HepG2 (cell line): ENCODE results near the gene ULBP2. TPM values are rescaled to one million over a fixed set of nuclear protein-coding genes. Genes with fewer than 3 reads are reported as not detected.

Source experiments
- ATAC-seq: fragments of 200-7000 bp; cut with Tn5 transposase; 3 replicates; pipeline ENCODE4 v1.9.1; 2020; ENCODE audit warnings: mild to moderate bottlenecking, moderate library complexity
- BruUV-seq: library from RNA; stranded (reverse); fragments of 400-500 nt; replicated peaks from 2 replicates; lab custom pipeline; 2021; lab: Mats Ljungman, UMichigan
- CTCF ChIA-PET: fragments of 300-600 bp; formaldehyde crosslinking; extraction: SDS; loops from one replicate; lab custom pipeline; 2021; ENCODE audit warnings: low total read pairs, inconsistent platforms, low intra/inter-chr PET ratio; lab: Yijun Ruan, JAX
- POLR2A ChIA-PET: fragments of 350-600 bp; sonication (Branson Sonifier 250); formaldehyde crosslinking; loops from one replicate; lab custom pipeline; 2020; ENCODE audit warnings: antibody characterized with exemption, inconsistent platforms; lab: Yijun Ruan, JAX
- DNase-seq: peaks from one replicate; pipeline ENCODE4 v3.0.0-alpha.2; 2015; ENCODE audit warnings: low spot score
- FAIRE-seq: peaks from 3 replicates; lab custom pipeline; 2011; peaks lifted over from hg19 to GRCh38; lab: Jason Lieb, UNC
- H2AFZ ChIP-seq: one replicate; pipeline ENCODE4 v1.6.1; 2011; ENCODE audit warnings: low read length, inconsistent platforms
- H3K27ac ChIP-seq: fragments of 300-600 bp; 3 replicates; pipeline ENCODE4 v1.8.0; 2011; ENCODE audit warnings: mixed run types, mild to moderate bottlenecking, mixed read lengths, low read length, inconsistent platforms; ENCODE audit not compliant: insufficient read depth; ENCODE audit errors: extremely low read length
- H3K27me3 ChIP-seq, 2 experiments: fragments of 200-600 bp in 1 of 2; 2 replicates in 1 of 2; 3 replicates in 1 of 2; pipeline versions ENCODE4 v1.6.0 to v1.8.0; 2011; ENCODE audit warnings: low read length in 2 of 2, mild to moderate bottlenecking in 2 of 2, moderate library complexity in 2 of 2, inconsistent platforms in 1 of 2; ENCODE audit not compliant: insufficient read depth in 2 of 2, control insufficient read depth in 1 of 2
- H3K36me3 ChIP-seq, 2 experiments: fragments of 200-600 bp in 1 of 2; replicated peaks in 1 of 2; 2 replicates in 1 of 2; 3 replicates in 1 of 2; pipeline versions ENCODE4 v1.5.1 to v1.8.0; 2011; ENCODE audit warnings: low read length in 2 of 2, inconsistent platforms in 1 of 2; ENCODE audit not compliant: insufficient read depth in 2 of 2, control insufficient read depth in 1 of 2
- H3K4me1 ChIP-seq: 2 replicates; pipeline ENCODE4 v1.5.1; 2012; ENCODE audit warnings: low read length, inconsistent platforms; ENCODE audit not compliant: insufficient read depth
- H3K4me2 ChIP-seq: 2 replicates; pipeline ENCODE4 v1.6.0; 2011; ENCODE audit warnings: low read depth, low read length, inconsistent platforms
- H3K4me3 ChIP-seq, 3 experiments: fragments of 200-600 bp in 1 of 3; sonication (generic), shearing (Covaris generic) in 1 of 3; replicated peaks in 1 of 3; 2 replicates each; pipeline ENCODE4 v1.5.1; 2011 to 2016; ENCODE audit warnings: low read length in 3 of 3, inconsistent platforms in 2 of 3, low read depth in 2 of 3, mild to moderate bottlenecking in 2 of 3, control low read depth in 1 of 3, mixed read lengths in 1 of 3; ENCODE audit not compliant: insufficient read depth in 1 of 3
- H3K79me2 ChIP-seq: one replicate; pipeline ENCODE4 v1.6.1; 2011; ENCODE audit warnings: low read length, inconsistent platforms; ENCODE audit not compliant: insufficient read depth
- H3K9ac ChIP-seq: 2 replicates; pipeline ENCODE4 v1.6.0; 2011; ENCODE audit warnings: mild to moderate bottlenecking, low read depth, low read length, inconsistent platforms; ENCODE audit not compliant: insufficient read depth
- H3K9me3 ChIP-seq: 2 replicates; pipeline ENCODE4 v1.5.1; 2012; ENCODE audit warnings: mild to moderate bottlenecking, low read length
- H4K20me1 ChIP-seq: 2 replicates; pipeline ENCODE4 v1.6.0; 2011; ENCODE audit warnings: inconsistent platforms, mild to moderate bottlenecking, low read length, moderate library complexity; ENCODE audit not compliant: insufficient read depth
- CBX1 ChIP-seq: IDR thresholded peaks from one replicate; pipeline ENCODE4 v1.6.1; 2016; ENCODE audit warnings: antibody characterized with exemption, low read depth
- CENPT ChIP-seq: sonication (generic); formaldehyde crosslinking; IDR thresholded peaks from 2 replicates; pipeline ENCODE4 v1.8.0; 2022; ENCODE audit warnings: low read depth, mild to moderate bottlenecking, moderate library complexity, missing genetic modification reagents
- FOSL2 ChIP-seq: sonication (generic); formaldehyde crosslinking; IDR thresholded peaks from 2 replicates; pipeline ENCODE4 v1.4.0; 2020; ENCODE audit warnings: missing genetic modification reagents
- MTA1 ChIP-seq: sonication (generic); formaldehyde crosslinking; IDR thresholded peaks from 2 replicates; pipeline ENCODE4 v1.4.0; 2020; ENCODE audit warnings: missing genetic modification reagents, mild to moderate bottlenecking, borderline replicate concordance
- PPARG ChIP-seq: conservative IDR thresholded peaks from 2 replicates; pipeline ENCODE4 v1.6.1; 2016; ENCODE audit warnings: missing biosample characterization, missing genetic modification reagents
- PTBP1 ChIP-seq: fragments of 200-400 bp; formaldehyde crosslinking; IDR thresholded peaks from 2 replicates; pipeline ENCODE4 v1.6.1; 2018; ENCODE audit warnings: low read length, low read depth; ENCODE audit not compliant: poor library complexity, severe bottlenecking
- RELA ChIP-seq: sonication (generic); formaldehyde crosslinking; IDR thresholded peaks from 2 replicates; pipeline ENCODE4 v1.4.0; 2020; ENCODE audit warnings: missing genetic modification reagents
- RFXANK ChIP-seq: IDR thresholded peaks from 2 replicates; pipeline ENCODE4 v1.6.1; 2016
- ZNF143 ChIP-seq: sonication (generic); formaldehyde crosslinking; IDR thresholded peaks from 2 replicates; pipeline ENCODE4 v1.4.0; 2020; ENCODE audit warnings: missing genetic modification reagents
- ZNF282 ChIP-seq: fragments of 450-650 bp; IDR thresholded peaks from 2 replicates; pipeline ENCODE4 v1.6.1; 2018; ENCODE audit not compliant: partially characterized antibody
- ZNF598 ChIP-seq: sonication (generic); formaldehyde crosslinking; IDR thresholded peaks from 2 replicates; pipeline ENCODE4 v1.5.1; 2020; ENCODE audit warnings: mild to moderate bottlenecking, missing genetic modification reagents, borderline replicate concordance
- WGBS: methylation state at CpG from one replicate; pipeline ENCODE4 v1.1.6; 2017; ENCODE audit warnings: low lambda C conversion rate; 5-methylcytosine and 5-hydroxymethylcytosine counted together
- in situ Hi-C: cut with HindIII; loops from 2 replicates; pipeline ENCODE4 v1.10.0; 2017; ENCODE audit warnings: low pct_unique_long_range_greater_than_20kb; ENCODE audit not compliant: extremely low pct_ligation_motif_present
- intact Hi-C: fragments of 100-400 bp; cut with micrococcal nuclease; formaldehyde crosslinking; loops from one replicate; pipeline ENCODE4 v1.10.0; 2022; ENCODE audit not compliant: unreplicated experiment
- polyA plus RNA-seq, 8 experiments: library from polyadenylated mRNA; depleted of rRNA in 3 of 8; stranded (reverse) in 7 of 8; unstranded in 1 of 8; fragments of >200 nt; fragmentation: Illumina TruSeq in 4 of 8; extraction: Trizol in 4 of 8; gene quantifications; 2 replicates each; pipeline versions ENCODE4 v1.2.1 to v1.2.3, GENCODE V29; 2011 to 2016; ENCODE audit warnings: low read depth in 4 of 8, missing spikeins in 1 of 8, mixed read lengths in 1 of 8; ENCODE audit not compliant: insufficient read depth in 1 of 8
- total RNA-seq, 5 experiments: library from RNA; depleted of rRNA; stranded (reverse); fragments of >200 nt; fragmentation: Illumina TruSeq; extraction: Trizol; gene quantifications; 2 replicates each; pipeline ENCODE4 v1.2.3, GENCODE V29; 2016; ENCODE audit warnings: low read depth in 1 of 5
- TF ChIP-seq, protein P1 (sequence below): sonication (generic); formaldehyde crosslinking; IDR thresholded peaks from 2 replicates; pipeline ENCODE4 v1.9.0; 2021; ENCODE audit warnings: missing genetic modification reagents, borderline replicate concordance
- TF ChIP-seq, protein P2 (sequence below): sonication (generic); formaldehyde crosslinking; IDR thresholded peaks from 2 replicates; pipeline ENCODE4 v1.9.0; 2022; ENCODE audit warnings: low read depth, missing genetic modification reagents
- TF ChIP-seq, protein P3 (sequence below): IDR thresholded peaks from 2 replicates; pipeline ENCODE4 v1.6.1; 2012; ENCODE audit warnings: low read depth, low read length, improper control_type of control experiment

ULBP2 gene
- total and polyA plus RNA-seq, 2 of the 13 experiments (the other 11 are each of a cell fraction or from before 2014, with no cell fraction given) = not detected

DNA sequence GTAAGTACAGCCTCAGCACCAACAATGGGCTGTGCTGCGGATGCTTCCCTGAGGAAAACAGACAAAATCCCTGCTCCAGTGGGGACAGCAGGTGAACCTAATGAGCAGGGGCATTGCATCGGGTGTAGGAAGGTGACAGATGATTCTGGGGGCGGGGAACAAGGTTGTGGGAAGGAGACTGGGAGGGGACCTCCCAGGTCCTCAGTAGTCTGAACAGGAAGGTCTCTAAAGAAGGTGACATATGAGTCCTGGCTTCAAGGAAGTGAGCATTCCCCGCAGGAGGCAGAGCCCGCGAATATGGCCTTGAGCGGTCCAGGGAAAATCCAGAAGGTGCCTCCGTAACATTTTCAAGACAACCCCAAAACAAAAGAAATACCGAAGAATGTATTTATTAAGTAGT lies 41.3 kb downstream of the ULBP2 start:
- in situ Hi-C loops = no loop called here
- BruUV-seq = no TSS peak
- DNase-seq (no peak), FAIRE-seq (no peak), ATAC-seq (no peak)
- Histone ChIP-seq H3K4me3 (no peak overlapping the region), H2AFZ (no peak overlapping the region), H3K27ac (no peak overlapping the region), H3K4me1 (no peaks in the 10 kb centered on the region), H3K4me2 (no peak overlapping the region), H3K79me2 (no peaks in the 10 kb centered on the region), H3K9ac (no peak overlapping the region), H3K36me3 (no peaks in the 10 kb centered on the region), H3K9me3 (no peaks in the 10 kb centered on the region), H3K27me3 (peaks cover 2 to 56% of the 10 kb centered on the region in 2 experiments; a peak in 4 of 5 replicates), H4K20me1 (no peaks in the 10 kb centered on the region)
- ChIA-PET POLR2A (no interaction called here), CTCF (no interaction called here)
- TF ChIP-seq PTBP1 = no peak
- no peak for TF ChIP-seq ZNF282
- TF ChIP-seq, protein P1, sequence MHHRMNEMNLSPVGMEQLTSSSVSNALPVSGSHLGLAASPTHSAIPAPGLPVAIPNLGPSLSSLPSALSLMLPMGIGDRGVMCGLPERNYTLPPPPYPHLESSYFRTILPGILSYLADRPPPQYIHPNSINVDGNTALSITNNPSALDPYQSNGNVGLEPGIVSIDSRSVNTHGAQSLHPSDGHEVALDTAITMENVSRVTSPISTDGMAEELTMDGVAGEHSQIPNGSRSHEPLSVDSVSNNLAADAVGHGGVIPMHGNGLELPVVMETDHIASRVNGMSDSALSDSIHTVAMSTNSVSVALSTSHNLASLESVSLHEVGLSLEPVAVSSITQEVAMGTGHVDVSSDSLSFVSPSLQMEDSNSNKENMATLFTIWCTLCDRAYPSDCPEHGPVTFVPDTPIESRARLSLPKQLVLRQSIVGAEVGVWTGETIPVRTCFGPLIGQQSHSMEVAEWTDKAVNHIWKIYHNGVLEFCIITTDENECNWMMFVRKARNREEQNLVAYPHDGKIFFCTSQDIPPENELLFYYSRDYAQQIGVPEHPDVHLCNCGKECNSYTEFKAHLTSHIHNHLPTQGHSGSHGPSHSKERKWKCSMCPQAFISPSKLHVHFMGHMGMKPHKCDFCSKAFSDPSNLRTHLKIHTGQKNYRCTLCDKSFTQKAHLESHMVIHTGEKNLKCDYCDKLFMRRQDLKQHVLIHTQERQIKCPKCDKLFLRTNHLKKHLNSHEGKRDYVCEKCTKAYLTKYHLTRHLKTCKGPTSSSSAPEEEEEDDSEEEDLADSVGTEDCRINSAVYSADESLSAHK (CRISPR knock-in tag) = no peak
- no peak for TF ChIP-seq RELA (CRISPR knock-in tag)
- TF ChIP-seq ZNF143 (CRISPR knock-in tag) = no peak
- no peak for TF ChIP-seq ZNF598 (CRISPR knock-in tag)
- TF ChIP-seq CENPT = no peak
- TF ChIP-seq FOSL2 (CRISPR knock-in tag) = no peak
- TF ChIP-seq RFXANK (CRISPR knock-in tag) = no peak
- no peak for TF ChIP-seq MTA1 (CRISPR knock-in tag)
- no peak for TF ChIP-seq CBX1
- TF ChIP-seq, protein P2, sequence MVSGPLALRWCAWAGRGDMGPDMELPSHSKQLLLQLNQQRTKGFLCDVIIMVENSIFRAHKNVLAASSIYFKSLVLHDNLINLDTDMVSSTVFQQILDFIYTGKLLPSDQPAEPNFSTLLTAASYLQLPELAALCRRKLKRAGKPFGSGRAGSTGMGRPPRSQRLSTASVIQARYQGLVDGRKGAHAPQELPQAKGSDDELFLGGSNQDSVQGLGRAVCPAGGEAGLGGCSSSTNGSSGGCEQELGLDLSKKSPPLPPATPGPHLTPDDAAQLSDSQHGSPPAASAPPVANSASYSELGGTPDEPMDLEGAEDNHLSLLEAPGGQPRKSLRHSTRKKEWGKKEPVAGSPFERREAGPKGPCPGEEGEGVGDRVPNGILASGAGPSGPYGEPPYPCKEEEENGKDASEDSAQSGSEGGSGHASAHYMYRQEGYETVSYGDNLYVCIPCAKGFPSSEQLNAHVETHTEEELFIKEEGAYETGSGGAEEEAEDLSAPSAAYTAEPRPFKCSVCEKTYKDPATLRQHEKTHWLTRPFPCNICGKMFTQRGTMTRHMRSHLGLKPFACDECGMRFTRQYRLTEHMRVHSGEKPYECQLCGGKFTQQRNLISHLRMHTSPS (CRISPR knock-in tag) = no peak
- TF ChIP-seq, protein P3, sequence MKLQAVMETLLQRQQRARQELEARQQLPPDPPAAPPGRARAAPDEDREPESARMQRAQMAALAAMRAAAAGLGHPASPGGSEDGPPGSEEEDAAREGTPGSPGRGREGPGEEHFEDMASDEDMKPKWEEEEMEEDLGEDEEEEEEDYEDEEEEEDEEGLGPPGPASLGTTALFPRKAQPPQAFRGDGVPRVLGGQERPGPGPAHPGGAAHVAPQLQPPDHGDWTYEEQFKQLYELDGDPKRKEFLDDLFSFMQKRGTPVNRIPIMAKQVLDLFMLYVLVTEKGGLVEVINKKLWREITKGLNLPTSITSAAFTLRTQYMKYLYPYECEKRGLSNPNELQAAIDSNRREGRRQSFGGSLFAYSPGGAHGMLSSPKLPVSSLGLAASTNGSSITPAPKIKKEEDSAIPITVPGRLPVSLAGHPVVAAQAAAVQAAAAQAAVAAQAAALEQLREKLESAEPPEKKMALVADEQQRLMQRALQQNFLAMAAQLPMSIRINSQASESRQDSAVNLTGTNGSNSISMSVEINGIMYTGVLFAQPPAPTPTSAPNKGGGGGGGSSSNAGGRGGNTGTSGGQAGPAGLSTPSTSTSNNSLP = no peak
- no peak for TF ChIP-seq PPARG (CRISPR knock-in tag)
- 34% methylated on average over 9 of the region's 9 CpGs for WGBS
- intact Hi-C loops = no loop called here
